ENCODE data around the gene TOM1L2. TPM values are rescaled to one million over a fixed set of nuclear protein-coding genes. Genes with fewer than 3 reads are reported as not detected.
A peak's percentile ranks its signal among the peaks of the same experiment; 100 is the strongest.

The TOM1L2 gene
- total and polyA plus RNA-seq, 2 experiments from 2014 or later: 21.5 to 29.6 TPM

DNA sequence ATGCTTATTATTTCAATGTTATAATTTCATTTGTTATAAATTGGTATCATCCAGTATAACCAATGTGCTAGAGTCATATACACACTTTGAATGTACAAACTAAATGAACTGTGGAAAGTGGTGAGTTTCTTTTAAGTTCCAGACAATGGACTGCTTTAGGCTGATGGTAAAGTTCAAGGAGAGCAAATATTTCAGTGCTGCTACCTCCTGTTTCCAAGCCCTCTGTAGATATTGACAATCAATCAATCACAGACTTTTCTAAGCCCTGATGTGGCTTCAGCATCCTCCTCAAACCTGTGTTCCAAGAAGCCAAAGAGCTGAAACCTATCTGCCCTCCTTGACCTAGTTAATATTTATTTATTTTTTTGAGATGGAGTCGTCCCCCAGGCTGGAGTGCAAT, 107.2 kb downstream of the TOM1L2 start:
- Histone ChIP-seq H3K9me3 (ENCODE audit: low read depth) (no peaks in the 10 kb centered on the region), H3K27me3 (no peaks in the 10 kb centered on the region), H3K36me3 (replicated peaks; ENCODE audit: insufficient read depth, low read depth) (no peaks in the 10 kb centered on the region), H3K79me2 (no peaks in the 10 kb centered on the region), H2AFZ (no peak overlapping the region), H4K20me1 (ENCODE audit: insufficient read depth, poor library complexity, severe bottlenecking) (no peaks in the 10 kb centered on the region), H3K4me1 (ENCODE audit: insufficient read depth) (peaks cover 14% of the 10 kb centered on the region), H3K4me3 (no peak overlapping the region), H3K9me2 (replicated peaks; ENCODE audit: insufficient read depth) (no peaks in the 10 kb centered on the region), H3K27ac (no peak overlapping the region), H3K4me2 (no peak overlapping the region)
- no peak for DNase-seq (ENCODE audit: low spot score)
- no peak for TF ChIP-seq EZH2phosphoT487 (IDR thresholded peaks at IDR 0.05; ENCODE audit: low read depth, severe bottlenecking, unreplicated experiment)
- TF ChIP-seq EZH2 (IDR thresholded peaks at IDR 0.05; ENCODE audit: borderline replicate concordance): no peak
- TF ChIP-seq, protein P1, sequence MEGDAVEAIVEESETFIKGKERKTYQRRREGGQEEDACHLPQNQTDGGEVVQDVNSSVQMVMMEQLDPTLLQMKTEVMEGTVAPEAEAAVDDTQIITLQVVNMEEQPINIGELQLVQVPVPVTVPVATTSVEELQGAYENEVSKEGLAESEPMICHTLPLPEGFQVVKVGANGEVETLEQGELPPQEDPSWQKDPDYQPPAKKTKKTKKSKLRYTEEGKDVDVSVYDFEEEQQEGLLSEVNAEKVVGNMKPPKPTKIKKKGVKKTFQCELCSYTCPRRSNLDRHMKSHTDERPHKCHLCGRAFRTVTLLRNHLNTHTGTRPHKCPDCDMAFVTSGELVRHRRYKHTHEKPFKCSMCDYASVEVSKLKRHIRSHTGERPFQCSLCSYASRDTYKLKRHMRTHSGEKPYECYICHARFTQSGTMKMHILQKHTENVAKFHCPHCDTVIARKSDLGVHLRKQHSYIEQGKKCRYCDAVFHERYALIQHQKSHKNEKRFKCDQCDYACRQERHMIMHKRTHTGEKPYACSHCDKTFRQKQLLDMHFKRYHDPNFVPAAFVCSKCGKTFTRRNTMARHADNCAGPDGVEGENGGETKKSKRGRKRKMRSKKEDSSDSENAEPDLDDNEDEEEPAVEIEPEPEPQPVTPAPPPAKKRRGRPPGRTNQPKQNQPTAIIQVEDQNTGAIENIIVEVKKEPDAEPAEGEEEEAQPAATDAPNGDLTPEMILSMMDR (IDR thresholded peaks at IDR 0.05; ENCODE audit: poor library complexity): no peak
- 73% methylated on average over 1 of the region's 1 CpG for WGBS (ENCODE audit: low lambda C conversion rate, missing lambda C conversion rate)

GRCh38 chr17:17860766-17861107, 111.5 kb downstream of the TOM1L2 start:
- no peaks in the 10 kb centered on the region for H3K79me2 ChIP-seq
- no peaks in the 10 kb centered on the region for H3K9me3 ChIP-seq (ENCODE audit: low read depth)
- no peak for DNase-seq (ENCODE audit: low spot score)
- H3K4me3 ChIP-seq: no peak overlapping the region
- H3K27me3 ChIP-seq: no peaks in the 10 kb centered on the region
- WGBS (ENCODE audit: low lambda C conversion rate, missing lambda C conversion rate): 72% methylated on average over 5 of the region's 5 CpGs
- H3K27ac ChIP-seq: no peak overlapping the region
- H3K36me3 ChIP-seq (replicated peaks; ENCODE audit: insufficient read depth, low read depth): peaks cover 3% of the 10 kb centered on the region
- H3K9me2 ChIP-seq (replicated peaks; ENCODE audit: insufficient read depth): no peaks in the 10 kb centered on the region
- H3K4me2 ChIP-seq: no peak overlapping the region
- H2AFZ ChIP-seq: no peak overlapping the region
- TF ChIP-seq, protein P1 (IDR thresholded peaks at IDR 0.05; ENCODE audit: poor library complexity): no peak
- TF ChIP-seq EZH2 (IDR thresholded peaks at IDR 0.05; ENCODE audit: borderline replicate concordance) (no peak), EZH2phosphoT487 (IDR thresholded peaks at IDR 0.05; ENCODE audit: low read depth, severe bottlenecking, unreplicated experiment) (no peak)
- H3K4me1 ChIP-seq (ENCODE audit: insufficient read depth): peaks cover 6% of the 10 kb centered on the region
- H4K20me1 ChIP-seq (ENCODE audit: insufficient read depth, poor library complexity, severe bottlenecking): no peaks in the 10 kb centered on the region

- TF ChIP-seq, protein P1 (IDR thresholded peaks at IDR 0.05; ENCODE audit: poor library complexity): peak; percentile 93
- TF ChIP-seq EZH2 (IDR thresholded peaks at IDR 0.05; ENCODE audit: borderline replicate concordance): no peak
- Histone ChIP-seq H3K4me2 (no peak overlapping the region), H3K9me2 (replicated peaks; ENCODE audit: insufficient read depth) (no peaks in the 10 kb centered on the region), H3K27me3 (no peaks in the 10 kb centered on the region), H3K9me3 (ENCODE audit: low read depth) (no peaks in the 10 kb centered on the region), H3K79me2 (no peaks in the 10 kb centered on the region), H3K4me3 (no peak overlapping the region), H4K20me1 (ENCODE audit: insufficient read depth, poor library complexity, severe bottlenecking) (no peaks in the 10 kb centered on the region), H2AFZ (no peak overlapping the region), H3K27ac (no peak overlapping the region), H3K4me1 (ENCODE audit: insufficient read depth) (peaks cover 12% of the 10 kb centered on the region), H3K36me3 (replicated peaks; ENCODE audit: insufficient read depth, low read depth) (peaks cover 3% of the 10 kb centered on the region)
- peak; percentile 79 for DNase-seq (ENCODE audit: low spot score)
- WGBS (ENCODE audit: low lambda C conversion rate, missing lambda C conversion rate): 46% methylated on average over 9 of the region's 9 CpGs
Observed at GRCh38 chr17:17859909-17860765, 112.1 kb downstream of the TOM1L2 start.
